Neural crest cell (in vitro differentiated cells): ENCODE data around the gene DYRK1A. TPM values are rescaled to one million over a fixed set of nuclear protein-coding genes. Genes with fewer than 3 reads are reported as not detected.

Experiments used
- DNase-seq: peaks from one replicate; pipeline ENCODE4 v3.0.0; 2021; ENCODE audit warnings: low read depth, mixed read lengths, low spot score
- H3K27ac Mint-ChIP-seq: one replicate; pipeline ENCODE4 v1.8.0; 2021; ENCODE audit warnings: mild to moderate bottlenecking, mixed read lengths; ENCODE audit not compliant: unreplicated experiment
- H3K27me3 Mint-ChIP-seq: 2 replicates; pipeline ENCODE4 v1.8.0; 2021; ENCODE audit warnings: low read depth, mild to moderate bottlenecking, mixed read lengths
- H3K36me3 Mint-ChIP-seq: 2 replicates; pipeline ENCODE4 v1.8.0; 2021; ENCODE audit warnings: low read depth, mild to moderate bottlenecking, mixed read lengths
- H3K4me1 Mint-ChIP-seq: 2 replicates; pipeline ENCODE4 v1.8.0; 2021; ENCODE audit warnings: mixed read lengths
- H3K4me3 Mint-ChIP-seq: one replicate; pipeline ENCODE4 v1.8.0; 2021; ENCODE audit warnings: mild to moderate bottlenecking, mixed read lengths
- H3K9me3 Mint-ChIP-seq: 2 replicates; pipeline ENCODE4 v1.8.0; 2021; ENCODE audit warnings: mixed read lengths
- total RNA-seq: library from RNA; stranded (reverse); gene quantifications from 2 replicates; pipeline ENCODE4 v1.2.1, GENCODE V29; 2021
- TF ChIP-seq, protein P1 (sequence below): fragments of 200-600 bp; sonication (generic); conservative IDR thresholded peaks from 2 replicates; pipeline ENCODE4 v1.5.0; 2021; ENCODE audit warnings: antibody characterized with exemption, mild to moderate bottlenecking

Gene DYRK1A
- total RNA-seq, 1 donor from 2014 or later = 77.0 TPM

DNA sequence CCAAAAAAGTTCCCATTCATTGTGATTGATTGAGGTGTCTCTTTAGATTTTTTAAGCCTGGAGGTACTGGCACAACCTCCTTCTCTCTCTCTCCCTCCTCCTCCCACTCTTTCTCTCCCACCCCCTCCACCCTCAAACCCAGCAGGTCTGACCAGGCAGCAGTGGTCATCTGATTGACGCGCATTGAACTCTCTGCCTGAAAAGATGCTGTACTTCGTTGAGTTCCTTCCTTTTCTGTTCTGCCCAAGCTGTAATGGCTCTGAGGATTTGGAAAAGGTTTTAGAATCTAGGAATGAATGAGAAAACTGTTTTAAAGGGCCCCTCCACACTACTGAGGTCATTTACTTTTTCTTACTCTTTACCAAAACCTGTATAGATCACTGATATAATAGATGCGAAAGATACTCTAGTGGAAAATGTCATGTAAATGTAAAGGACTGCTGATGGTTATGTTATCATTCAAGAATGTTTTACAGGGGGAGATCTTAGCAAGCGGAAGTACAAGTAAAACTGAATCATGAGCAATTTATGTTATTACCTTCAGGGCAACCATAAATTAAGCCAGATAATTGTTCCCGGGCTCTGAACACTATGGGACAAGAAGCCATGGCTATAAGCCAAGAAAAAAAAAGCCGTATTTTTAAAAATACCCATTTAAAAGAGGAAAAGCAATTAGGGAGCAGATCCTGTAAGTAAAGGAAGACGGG, 25.2 kb upstream of the DYRK1A start:
- Mint-ChIP-seq H3K27ac (no peak overlapping the region), H3K36me3 (no peaks in the 10 kb centered on the region), H3K27me3 (no peaks in the 10 kb centered on the region), H3K4me1 (peaks cover 19% of the 10 kb centered on the region), H3K4me3 (no peak overlapping the region), H3K9me3 (peaks cover 4% of the 10 kb centered on the region)
- TF ChIP-seq, protein P1, sequence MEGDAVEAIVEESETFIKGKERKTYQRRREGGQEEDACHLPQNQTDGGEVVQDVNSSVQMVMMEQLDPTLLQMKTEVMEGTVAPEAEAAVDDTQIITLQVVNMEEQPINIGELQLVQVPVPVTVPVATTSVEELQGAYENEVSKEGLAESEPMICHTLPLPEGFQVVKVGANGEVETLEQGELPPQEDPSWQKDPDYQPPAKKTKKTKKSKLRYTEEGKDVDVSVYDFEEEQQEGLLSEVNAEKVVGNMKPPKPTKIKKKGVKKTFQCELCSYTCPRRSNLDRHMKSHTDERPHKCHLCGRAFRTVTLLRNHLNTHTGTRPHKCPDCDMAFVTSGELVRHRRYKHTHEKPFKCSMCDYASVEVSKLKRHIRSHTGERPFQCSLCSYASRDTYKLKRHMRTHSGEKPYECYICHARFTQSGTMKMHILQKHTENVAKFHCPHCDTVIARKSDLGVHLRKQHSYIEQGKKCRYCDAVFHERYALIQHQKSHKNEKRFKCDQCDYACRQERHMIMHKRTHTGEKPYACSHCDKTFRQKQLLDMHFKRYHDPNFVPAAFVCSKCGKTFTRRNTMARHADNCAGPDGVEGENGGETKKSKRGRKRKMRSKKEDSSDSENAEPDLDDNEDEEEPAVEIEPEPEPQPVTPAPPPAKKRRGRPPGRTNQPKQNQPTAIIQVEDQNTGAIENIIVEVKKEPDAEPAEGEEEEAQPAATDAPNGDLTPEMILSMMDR = no peak
- DNase-seq = no peak

DNA sequence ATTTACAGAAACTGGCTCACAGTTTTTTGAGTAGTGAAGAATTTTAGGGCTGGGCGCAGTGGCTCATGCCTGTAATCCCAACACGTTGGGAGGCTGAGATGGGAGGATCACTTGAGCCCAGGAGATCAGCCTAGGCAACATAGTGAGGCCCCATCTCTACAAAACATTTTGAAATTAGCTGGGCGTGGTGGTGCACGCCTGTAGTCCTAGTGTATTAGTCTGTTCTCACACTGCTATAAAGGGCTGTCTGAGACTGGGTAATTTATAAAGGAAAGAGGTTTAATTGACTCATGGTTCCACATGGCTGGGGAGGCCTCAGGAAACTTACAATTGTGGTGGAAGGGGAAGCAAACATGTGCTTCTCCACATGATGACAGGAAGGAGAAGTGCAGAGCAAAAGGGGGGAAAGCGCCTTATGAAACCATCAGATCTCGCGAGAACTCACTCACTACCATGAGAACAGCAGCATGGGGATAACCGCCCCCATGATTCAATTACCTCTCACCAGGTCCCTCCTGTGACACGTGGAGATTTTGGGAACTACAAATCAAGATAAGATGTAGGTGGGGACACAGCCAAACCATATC, 24.4 kb upstream of the DYRK1A start:
- no peak for DNase-seq
- Mint-ChIP-seq H3K27ac (peak overlapping the region; percentile 5), H3K27me3 (no peaks in the 10 kb centered on the region), H3K4me3 (no peak overlapping the region), H3K36me3 (no peaks in the 10 kb centered on the region), H3K9me3 (peaks cover 4% of the 10 kb centered on the region), H3K4me1 (peaks cover 19% of the 10 kb centered on the region)
- TF ChIP-seq, protein P1 = no peak

DNA sequence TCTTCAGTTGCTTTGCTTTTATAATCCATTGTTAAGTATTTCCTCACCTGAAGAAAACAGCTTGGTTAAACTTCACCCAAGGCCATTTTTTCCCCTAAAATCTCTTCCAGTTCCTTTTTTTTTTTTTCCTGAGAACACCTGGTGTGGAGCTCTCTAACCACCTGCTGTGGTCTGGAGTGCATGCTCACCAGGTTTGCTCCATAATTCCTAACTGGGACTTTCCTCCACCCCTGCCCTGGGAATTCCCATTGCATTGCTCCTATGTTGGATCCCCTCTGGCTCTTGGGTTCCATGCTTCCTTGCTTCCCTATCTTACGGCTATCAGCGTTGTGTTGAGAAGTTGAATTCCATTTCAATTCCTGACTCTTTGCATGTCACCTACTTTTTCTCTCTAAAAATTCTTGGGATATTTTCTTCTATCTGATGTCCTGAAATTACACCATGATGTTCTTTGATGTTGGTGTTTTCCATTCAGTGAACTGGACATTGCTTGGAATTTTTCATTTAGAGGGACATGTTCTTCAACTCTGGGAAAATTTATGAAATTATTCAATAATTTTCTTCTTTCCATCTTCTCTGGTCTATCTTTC, 19.6 kb upstream of the DYRK1A start:
- H3K27ac Mint-ChIP-seq = no peak overlapping the region
- no peak overlapping the region for H3K4me3 Mint-ChIP-seq
- TF ChIP-seq, protein P1 = no peak
- no peaks in the 10 kb centered on the region for H3K27me3 Mint-ChIP-seq
- no peak for DNase-seq
- no peaks in the 10 kb centered on the region for H3K4me1 Mint-ChIP-seq
- peaks cover 10% of the 10 kb centered on the region for H3K9me3 Mint-ChIP-seq
- H3K36me3 Mint-ChIP-seq = peaks cover 9% of the 10 kb centered on the region

DNA sequence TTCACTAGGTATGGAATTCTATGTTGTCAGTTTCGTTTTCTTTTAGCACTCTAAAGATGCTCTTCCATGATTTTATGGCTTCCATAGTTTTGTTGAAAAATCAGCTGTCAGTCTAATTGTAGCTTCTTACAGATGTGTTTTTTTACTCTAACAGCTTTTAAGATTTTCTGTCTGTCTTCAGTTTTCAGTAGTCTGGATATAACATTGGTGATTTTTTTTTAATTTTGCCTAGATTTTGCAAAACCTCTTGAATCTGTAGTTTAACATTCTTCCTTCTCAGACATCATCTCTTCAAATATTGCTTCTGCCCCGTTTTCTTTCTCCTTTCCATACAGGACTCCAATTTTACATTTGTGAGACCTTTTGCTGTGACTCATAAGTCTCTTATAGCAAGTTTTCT, 17.9 kb upstream of the DYRK1A start:
- Mint-ChIP-seq H3K4me1 (no peaks in the 10 kb centered on the region), H3K36me3 (peaks cover 9% of the 10 kb centered on the region), H3K27me3 (no peaks in the 10 kb centered on the region), H3K27ac (no peak overlapping the region), H3K4me3 (no peak overlapping the region), H3K9me3 (peaks cover 10% of the 10 kb centered on the region)
- no peak for DNase-seq
- TF ChIP-seq, protein P1 = no peak

DNA sequence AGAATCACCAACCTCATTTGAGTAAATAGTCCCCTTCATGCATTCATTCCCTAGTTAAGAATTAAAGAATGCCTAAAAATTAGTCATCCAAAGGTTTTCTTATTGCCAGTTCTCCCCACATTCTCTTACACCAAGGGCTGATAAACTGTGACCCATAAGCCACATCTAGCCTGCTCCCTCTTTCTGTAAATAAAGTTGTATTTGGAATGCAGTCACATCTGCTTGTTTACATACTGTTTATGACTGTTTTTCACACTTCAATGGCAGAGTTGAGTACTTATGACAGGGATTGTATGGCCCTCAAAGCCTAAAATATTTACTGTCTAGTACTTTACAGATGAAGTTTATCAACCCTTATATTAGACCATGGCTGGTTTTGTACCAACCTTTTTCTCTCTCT, 16.1 kb upstream of the DYRK1A start:
- Mint-ChIP-seq H3K36me3 (peaks cover 9% of the 10 kb centered on the region), H3K4me1 (no peaks in the 10 kb centered on the region), H3K27ac (no peak overlapping the region), H3K27me3 (no peaks in the 10 kb centered on the region), H3K4me3 (no peak overlapping the region), H3K9me3 (peaks cover 10% of the 10 kb centered on the region)
- no peak for DNase-seq
- TF ChIP-seq, protein P1 = no peak
